HG03139 (cell line): ENCODE measurements around the gene PPTC7.
"Not testable (repeated sequence)": the region's sequence is repeated elsewhere in the genome, so short reads cannot be mapped to it uniquely, and the experiment has no call there.

ENCODE experiments used
- ATAC-seq: cut with Tn5 transposase; IDR thresholded peaks from one replicate; pipeline ENCODE4 v1.9.1; 2021; ENCODE audit not compliant: unreplicated experiment

PPTC7 gene

GRCh38 chr12:110583137-110584059 is at the start of gene PPTC7:
Gene PPTC7 (minus strand): TSS chr12:110583318. CDS start chr12:110583031, 287 bp downstream.
- ATAC-seq: peak; percentile 84

- ATAC-seq: no peak
Measured at GRCh38 chr12:110627500-110628195, 44.5 kb upstream of the PPTC7 start.

- ATAC-seq: no peak
Measured at GRCh38 chr12:110622582-110622981, 39.5 kb upstream of the PPTC7 start.

GRCh38 chr12:110619534-110619953 is 36.4 kb upstream of the PPTC7 start:
- ATAC-seq: peak; percentile 45

- ATAC-seq: no peak
Measured at GRCh38 chr12:110616471-110617115, 33.5 kb upstream of the PPTC7 start.

GRCh38 chr12:110615171-110615570 is 32.1 kb upstream of the PPTC7 start:
- no peak for ATAC-seq

- peak; percentile 91 for ATAC-seq
Measured at GRCh38 chr12:110613771-110614684, 30.9 kb upstream of the PPTC7 start, which contains the start of gene TCTN1. Gene TCTN1 (plus strand): TSS chr12:110614129. CDS start chr12:110614183, 54 bp downstream.

- no peak for ATAC-seq
Measured at GRCh38 chr12:110613071-110613770, 30.1 kb upstream of the PPTC7 start.

GRCh38 chr12:110606253-110606611 is 23.1 kb upstream of the PPTC7 start:
- no peak for ATAC-seq

- not testable (repeated sequence) for ATAC-seq
Measured at GRCh38 chr12:110602085-110602814, 19.1 kb upstream of the PPTC7 start.

- no peak for ATAC-seq
Measured at GRCh38 chr12:110600254-110600653, 17.1 kb upstream of the PPTC7 start.

GRCh38 chr12:110599334-110599733 is 16.2 kb upstream of the PPTC7 start:
- no peak for ATAC-seq

- ATAC-seq: no peak
Measured at GRCh38 chr12:110597885-110598284, 14.8 kb upstream of the PPTC7 start.

GRCh38 chr12:110592919-110593318 is 9.8 kb upstream of the PPTC7 start:
- not testable (repeated sequence) for ATAC-seq

GRCh38 chr12:110592078-110592477 is 9.0 kb upstream of the PPTC7 start:
- no peak for ATAC-seq

- ATAC-seq: no peak
Measured at GRCh38 chr12:110591451-110592051, 8.4 kb upstream of the PPTC7 start.

GRCh38 chr12:110590806-110591326 is 7.7 kb upstream of the PPTC7 start:
- ATAC-seq: no peak

- no peak for ATAC-seq
Measured at GRCh38 chr12:110590059-110590458, 6.9 kb upstream of the PPTC7 start.
